Body of pancreas (tissue), 4 donors: ENCODE results near the gene COA7.

Experiments
- POLR2A ChIP-seq, 3 donors: fragments of 450-650 bp; IDR thresholded peaks; one replicate each; pipeline ENCODE4 v1.6.1; 2016; ENCODE audit warnings: antibody characterized with exemption in 3 of 3, mild to moderate bottlenecking in 2 of 3
- TF ChIP-seq, protein P1 (sequence below), 7 experiments: fragments of 450-650 bp in 4 of 7; fragments of 200-600 bp in 3 of 7; sonication (generic) in 3 of 7; IDR thresholded peaks; one replicate each; pipeline ENCODE4 v1.5.1; 2016 to 2019; ENCODE audit warnings: antibody characterized with exemption in 7 of 7

- TF ChIP-seq, protein P1, sequence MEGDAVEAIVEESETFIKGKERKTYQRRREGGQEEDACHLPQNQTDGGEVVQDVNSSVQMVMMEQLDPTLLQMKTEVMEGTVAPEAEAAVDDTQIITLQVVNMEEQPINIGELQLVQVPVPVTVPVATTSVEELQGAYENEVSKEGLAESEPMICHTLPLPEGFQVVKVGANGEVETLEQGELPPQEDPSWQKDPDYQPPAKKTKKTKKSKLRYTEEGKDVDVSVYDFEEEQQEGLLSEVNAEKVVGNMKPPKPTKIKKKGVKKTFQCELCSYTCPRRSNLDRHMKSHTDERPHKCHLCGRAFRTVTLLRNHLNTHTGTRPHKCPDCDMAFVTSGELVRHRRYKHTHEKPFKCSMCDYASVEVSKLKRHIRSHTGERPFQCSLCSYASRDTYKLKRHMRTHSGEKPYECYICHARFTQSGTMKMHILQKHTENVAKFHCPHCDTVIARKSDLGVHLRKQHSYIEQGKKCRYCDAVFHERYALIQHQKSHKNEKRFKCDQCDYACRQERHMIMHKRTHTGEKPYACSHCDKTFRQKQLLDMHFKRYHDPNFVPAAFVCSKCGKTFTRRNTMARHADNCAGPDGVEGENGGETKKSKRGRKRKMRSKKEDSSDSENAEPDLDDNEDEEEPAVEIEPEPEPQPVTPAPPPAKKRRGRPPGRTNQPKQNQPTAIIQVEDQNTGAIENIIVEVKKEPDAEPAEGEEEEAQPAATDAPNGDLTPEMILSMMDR (IDR thresholded peaks at IDR 0.05) = no peak
- no peak for TF ChIP-seq POLR2A (IDR thresholded peaks at IDR 0.05)
Measured at GRCh38 chr1:52680353-52680752, 17.8 kb downstream of the COA7 start.
